HL-60 (cell line): ENCODE results near the gene ESYT2.

Experiments used
- DNase-seq, 2 experiments: peaks; one replicate each; pipeline ENCODE4 v3.0.0-alpha.2; 2010 to 2020; ENCODE audit warnings: low read depth in 1 of 2, low spot score in 1 of 2
- H3K27ac ChIP-seq: fragments of 250-450 bp; sonication (Bioruptor Pico); replicated peaks from 2 replicates; pipeline ENCODE4 v1.5.1; 2020; ENCODE audit warnings: mild to moderate bottlenecking, moderate library complexity
- H3K27me3 ChIP-seq: fragments of 250-450 bp; sonication (Bioruptor Pico); 2 replicates; pipeline ENCODE4 v1.5.1; 2021; ENCODE audit warnings: mild to moderate bottlenecking, moderate library complexity; ENCODE audit not compliant: insufficient read depth, poor library complexity, severe bottlenecking
- H3K4me3 ChIP-seq: replicated peaks from 2 replicates; pipeline ENCODE4 v1.5.1; 2011; ENCODE audit warnings: mild to moderate bottlenecking, control low read depth, low read length; ENCODE audit not compliant: insufficient read depth
- GABPA ChIP-seq: IDR thresholded peaks from 2 replicates; pipeline ENCODE4 v1.6.1; 2012; ENCODE audit warnings: low read depth
- POLR2AphosphoS5 ChIP-seq: IDR thresholded peaks from 2 replicates; pipeline ENCODE4 v1.6.1; 2012; ENCODE audit warnings: low read depth
- SPI1 ChIP-seq: IDR thresholded peaks from 2 replicates; pipeline ENCODE4 v1.6.1; 2012; ENCODE audit warnings: low read depth, mild to moderate bottlenecking, borderline replicate concordance
- TF ChIP-seq, protein P1 (sequence below): IDR thresholded peaks from 2 replicates; pipeline ENCODE4 v1.6.1; 2012; ENCODE audit warnings: low read depth; ENCODE audit not compliant: insufficient replicate concordance
- TF ChIP-seq, protein P2 (sequence below): IDR thresholded peaks from one replicate; pipeline ENCODE4 v1.5.1; 2011; ENCODE audit warnings: low read length, control low read depth, inconsistent platforms; ENCODE audit not compliant: insufficient read depth

The ESYT2 gene

DNA sequence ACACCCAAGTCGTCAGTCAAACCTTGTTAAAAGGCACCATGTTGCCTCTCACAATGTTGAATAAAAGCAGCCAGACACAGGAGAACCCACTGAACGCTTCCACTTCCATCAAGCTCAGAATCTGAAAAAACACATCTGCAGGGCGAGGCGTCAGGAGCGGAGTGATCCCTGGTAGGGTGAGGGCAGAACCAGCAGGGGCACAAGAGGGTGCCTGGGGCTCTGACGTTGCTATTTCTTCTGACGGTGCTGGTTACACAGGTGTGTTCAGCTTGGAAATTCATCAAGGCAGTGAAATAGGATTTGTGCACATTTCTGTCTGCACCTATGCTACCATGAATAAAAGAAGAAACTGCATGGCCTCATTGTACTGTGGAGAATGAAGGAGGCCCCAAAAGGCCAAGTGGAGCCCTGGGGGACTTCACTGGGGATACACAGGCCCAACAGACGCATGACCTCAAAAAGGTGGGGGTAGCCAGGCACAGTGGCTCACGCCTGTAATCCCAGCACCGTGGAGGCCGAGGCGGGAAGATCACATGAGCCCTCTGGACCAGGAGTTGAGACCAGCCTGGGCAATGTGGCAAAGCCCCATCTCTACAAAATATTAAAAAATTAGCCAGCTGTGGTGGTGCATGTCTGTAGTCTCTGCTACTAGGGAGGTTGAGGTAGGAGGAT, 105.5 kb downstream of the ESYT2 start:
- no peak for DNase-seq
- TF ChIP-seq POLR2AphosphoS5: no peak
- TF ChIP-seq, protein P1, sequence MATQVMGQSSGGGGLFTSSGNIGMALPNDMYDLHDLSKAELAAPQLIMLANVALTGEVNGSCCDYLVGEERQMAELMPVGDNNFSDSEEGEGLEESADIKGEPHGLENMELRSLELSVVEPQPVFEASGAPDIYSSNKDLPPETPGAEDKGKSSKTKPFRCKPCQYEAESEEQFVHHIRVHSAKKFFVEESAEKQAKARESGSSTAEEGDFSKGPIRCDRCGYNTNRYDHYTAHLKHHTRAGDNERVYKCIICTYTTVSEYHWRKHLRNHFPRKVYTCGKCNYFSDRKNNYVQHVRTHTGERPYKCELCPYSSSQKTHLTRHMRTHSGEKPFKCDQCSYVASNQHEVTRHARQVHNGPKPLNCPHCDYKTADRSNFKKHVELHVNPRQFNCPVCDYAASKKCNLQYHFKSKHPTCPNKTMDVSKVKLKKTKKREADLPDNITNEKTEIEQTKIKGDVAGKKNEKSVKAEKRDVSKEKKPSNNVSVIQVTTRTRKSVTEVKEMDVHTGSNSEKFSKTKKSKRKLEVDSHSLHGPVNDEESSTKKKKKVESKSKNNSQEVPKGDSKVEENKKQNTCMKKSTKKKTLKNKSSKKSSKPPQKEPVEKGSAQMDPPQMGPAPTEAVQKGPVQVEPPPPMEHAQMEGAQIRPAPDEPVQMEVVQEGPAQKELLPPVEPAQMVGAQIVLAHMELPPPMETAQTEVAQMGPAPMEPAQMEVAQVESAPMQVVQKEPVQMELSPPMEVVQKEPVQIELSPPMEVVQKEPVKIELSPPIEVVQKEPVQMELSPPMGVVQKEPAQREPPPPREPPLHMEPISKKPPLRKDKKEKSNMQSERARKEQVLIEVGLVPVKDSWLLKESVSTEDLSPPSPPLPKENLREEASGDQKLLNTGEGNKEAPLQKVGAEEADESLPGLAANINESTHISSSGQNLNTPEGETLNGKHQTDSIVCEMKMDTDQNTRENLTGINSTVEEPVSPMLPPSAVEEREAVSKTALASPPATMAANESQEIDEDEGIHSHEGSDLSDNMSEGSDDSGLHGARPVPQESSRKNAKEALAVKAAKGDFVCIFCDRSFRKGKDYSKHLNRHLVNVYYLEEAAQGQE: no peak
- no peak for TF ChIP-seq GABPA
- TF ChIP-seq SPI1: no peak
- TF ChIP-seq, protein P2, sequence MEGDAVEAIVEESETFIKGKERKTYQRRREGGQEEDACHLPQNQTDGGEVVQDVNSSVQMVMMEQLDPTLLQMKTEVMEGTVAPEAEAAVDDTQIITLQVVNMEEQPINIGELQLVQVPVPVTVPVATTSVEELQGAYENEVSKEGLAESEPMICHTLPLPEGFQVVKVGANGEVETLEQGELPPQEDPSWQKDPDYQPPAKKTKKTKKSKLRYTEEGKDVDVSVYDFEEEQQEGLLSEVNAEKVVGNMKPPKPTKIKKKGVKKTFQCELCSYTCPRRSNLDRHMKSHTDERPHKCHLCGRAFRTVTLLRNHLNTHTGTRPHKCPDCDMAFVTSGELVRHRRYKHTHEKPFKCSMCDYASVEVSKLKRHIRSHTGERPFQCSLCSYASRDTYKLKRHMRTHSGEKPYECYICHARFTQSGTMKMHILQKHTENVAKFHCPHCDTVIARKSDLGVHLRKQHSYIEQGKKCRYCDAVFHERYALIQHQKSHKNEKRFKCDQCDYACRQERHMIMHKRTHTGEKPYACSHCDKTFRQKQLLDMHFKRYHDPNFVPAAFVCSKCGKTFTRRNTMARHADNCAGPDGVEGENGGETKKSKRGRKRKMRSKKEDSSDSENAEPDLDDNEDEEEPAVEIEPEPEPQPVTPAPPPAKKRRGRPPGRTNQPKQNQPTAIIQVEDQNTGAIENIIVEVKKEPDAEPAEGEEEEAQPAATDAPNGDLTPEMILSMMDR: no peak
- no peak overlapping the region for H3K4me3 ChIP-seq
- H3K27ac ChIP-seq: no peak overlapping the region
- no peaks in the 10 kb centered on the region for H3K27me3 ChIP-seq

DNA sequence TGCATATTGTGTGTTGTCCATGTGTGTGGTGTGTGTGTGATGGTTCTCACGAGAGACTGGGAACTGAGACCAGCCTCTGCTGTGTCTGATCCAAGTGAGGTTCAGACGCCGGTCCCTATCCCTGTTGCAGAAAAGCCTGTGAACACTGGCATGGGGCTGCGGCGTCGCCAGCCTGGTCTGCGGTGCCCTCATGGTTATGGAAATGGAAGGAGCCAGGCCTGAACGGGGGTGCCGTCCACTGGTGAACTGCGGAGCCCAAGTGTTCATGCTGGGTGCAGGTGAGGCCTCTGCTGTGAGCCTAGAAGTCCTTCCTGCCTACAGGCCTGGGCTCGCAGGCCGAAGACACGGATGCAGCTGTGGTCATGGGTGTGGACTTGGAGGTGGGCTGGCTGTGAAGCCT, 106.0 kb downstream of the ESYT2 start:
- Histone ChIP-seq H3K27ac (no peak overlapping the region), H3K4me3 (no peak overlapping the region), H3K27me3 (no peaks in the 10 kb centered on the region)
- TF ChIP-seq GABPA (no peak), POLR2AphosphoS5 (no peak), SPI1 (no peak)
- TF ChIP-seq, protein P2: no peak
- TF ChIP-seq, protein P1: no peak
- DNase-seq: no peak

DNA sequence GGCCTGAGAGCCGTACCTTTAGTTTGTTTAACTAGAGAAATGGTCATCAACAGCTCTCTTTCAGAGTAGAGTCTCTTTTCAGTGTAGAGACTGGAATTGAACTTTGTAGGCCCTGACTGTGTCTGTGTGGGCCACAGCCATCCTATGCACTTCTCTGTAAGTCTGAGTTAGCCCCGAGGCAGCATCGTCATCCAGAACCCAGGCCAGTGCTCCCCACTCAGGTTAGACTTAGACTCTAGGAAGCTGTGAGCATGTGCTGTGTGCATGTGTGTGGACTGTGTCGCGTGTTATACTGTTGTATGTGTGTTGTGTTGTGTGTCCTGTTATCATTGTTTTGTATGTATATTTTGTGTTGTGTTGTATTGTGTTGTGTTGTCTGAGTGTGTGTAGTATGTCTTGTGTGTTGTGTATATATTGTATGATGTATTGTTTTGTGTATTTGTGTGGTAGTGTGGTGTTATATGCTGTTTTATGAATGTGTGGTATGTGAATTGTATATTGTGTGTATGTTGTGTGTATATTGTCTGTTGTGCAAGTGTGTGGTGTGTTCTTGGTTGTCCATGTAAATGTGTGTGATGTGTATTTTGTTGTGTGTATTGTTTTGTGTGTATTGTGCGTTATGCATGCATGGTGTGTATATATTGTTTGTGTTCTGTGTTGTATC, 106.6 kb downstream of the ESYT2 start:
- H3K27me3 ChIP-seq: no peaks in the 10 kb centered on the region
- H3K4me3 ChIP-seq: no peak overlapping the region
- TF ChIP-seq POLR2AphosphoS5: no peak
- TF ChIP-seq SPI1: no peak
- TF ChIP-seq, protein P2: no peak
- no peak for TF ChIP-seq GABPA
- TF ChIP-seq, protein P1: no peak
- DNase-seq: no peak
- no peak overlapping the region for H3K27ac ChIP-seq
